NCI-H460 (cell line): ENCODE results near the gene UBA52. TPM values are rescaled to one million over a fixed set of nuclear protein-coding genes. Genes with fewer than 3 reads are reported as not detected.
A peak's percentile ranks its signal among the peaks of the same experiment; 100 is the strongest.

Experiments
- DNase-seq: peaks from one replicate; pipeline ENCODE4 v3.0.0-alpha.2; 2016; ENCODE audit warnings: low read depth; ENCODE audit errors: extremely low read depth
- total RNA-seq: library from RNA; depleted of rRNA; stranded (reverse); fragments of >200 nt; shearing (Covaris generic); gene quantifications from 2 replicates; pipeline ENCODE4 v1.2.3, GENCODE V29; 2014

UBA52 gene
- total RNA-seq, 1 experiment from 2014 or later, result 1,097 TPM

DNA sequence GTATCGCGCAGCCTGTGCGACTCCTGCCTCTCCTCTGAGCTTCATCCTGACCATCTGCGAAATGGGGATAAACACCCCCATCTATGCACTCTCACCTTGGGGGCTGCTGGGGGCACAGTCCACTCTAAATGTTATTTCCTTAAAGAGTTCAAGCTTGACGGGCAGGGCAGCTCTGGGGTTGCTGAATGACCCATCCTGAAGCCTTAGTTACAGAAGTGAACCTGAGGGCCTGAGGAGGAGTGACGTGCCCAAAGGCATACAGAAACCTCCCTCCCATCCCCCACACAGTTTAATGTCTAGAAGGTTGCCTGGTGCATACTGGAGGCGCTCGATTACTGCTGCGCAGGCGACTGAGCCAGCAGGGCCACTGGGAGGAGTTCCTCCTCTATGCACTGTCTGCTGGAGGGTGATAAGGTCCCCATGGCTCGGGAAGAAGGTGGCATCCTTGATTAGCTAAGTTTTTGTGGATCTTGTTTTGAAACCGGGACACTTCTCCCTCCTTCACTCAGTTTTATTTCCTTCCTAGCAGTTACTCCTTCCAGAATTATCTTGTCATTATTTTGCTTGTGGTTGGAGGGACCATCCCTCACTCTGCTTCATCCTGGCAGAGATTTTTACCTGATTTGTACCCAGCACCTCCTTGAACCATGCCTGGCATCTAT is 27.7 kb upstream of the UBA52 start:
- DNase-seq, result peak; percentile 80

DNA sequence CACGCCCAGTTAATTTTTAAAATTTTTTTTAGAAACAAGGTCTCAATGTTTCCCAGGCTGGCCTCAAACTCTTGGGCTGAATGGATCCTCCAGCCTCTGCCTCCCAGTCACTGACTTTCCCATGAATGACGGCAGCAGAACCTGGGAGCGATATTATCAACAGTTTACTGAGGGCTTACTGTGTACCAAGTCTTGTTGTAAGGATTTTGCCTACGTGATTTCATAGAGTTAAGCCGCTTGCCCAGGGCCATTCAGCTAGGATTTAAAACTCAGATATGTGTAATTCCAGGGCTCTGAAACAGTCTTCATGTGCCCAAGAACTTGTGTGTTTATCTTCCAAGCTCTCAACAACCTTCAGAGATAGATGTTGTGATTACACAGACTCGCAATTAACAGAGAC is 20.0 kb upstream of the UBA52 start:
- no peak for DNase-seq

DNA sequence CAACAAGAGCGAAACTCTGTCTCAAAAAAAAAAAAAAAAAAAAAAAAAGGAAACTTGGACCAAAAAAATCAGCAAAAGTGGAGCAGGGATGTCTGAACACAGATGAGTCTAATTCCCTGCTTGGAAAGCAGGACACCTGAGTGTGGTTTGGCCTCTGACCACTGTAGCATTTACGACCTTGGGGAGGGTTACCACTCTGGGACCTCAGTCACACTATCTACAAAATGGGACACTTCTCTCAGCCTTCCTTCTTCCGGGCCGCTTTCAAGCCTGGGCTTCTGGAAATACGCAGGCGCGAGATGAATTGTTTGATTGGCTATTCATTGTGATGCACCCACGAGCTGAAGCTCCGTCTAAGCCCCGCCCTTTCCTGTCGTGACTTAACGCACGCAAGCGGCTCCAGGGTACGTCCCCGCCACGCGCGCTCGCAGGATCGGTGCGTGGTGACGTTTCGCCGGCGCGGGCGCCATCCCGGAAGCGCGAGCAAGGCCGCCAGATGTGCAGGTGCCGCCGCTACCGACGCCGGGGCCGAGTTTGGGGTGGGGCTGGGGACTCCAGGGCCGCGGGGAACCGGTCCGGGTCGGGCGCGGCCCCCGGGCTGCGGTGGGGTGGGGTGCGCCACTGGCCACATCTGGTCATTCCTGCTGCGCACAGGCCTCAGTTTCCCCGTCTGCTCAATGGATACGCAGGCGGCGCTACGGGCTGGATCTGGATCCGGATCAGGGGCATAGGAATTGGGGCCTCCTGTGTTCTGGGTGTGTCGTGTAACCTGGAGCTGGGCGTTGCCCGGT is 14.1 kb upstream of the UBA52 start, which contains the start of gene KXD1:
Gene KXD1 (plus strand): TSS at position 460 of the 791 bp plus-strand sequence. CDS start 4,187 bp downstream, outside the sequence.
- peak; percentile 94 for DNase-seq

DNA sequence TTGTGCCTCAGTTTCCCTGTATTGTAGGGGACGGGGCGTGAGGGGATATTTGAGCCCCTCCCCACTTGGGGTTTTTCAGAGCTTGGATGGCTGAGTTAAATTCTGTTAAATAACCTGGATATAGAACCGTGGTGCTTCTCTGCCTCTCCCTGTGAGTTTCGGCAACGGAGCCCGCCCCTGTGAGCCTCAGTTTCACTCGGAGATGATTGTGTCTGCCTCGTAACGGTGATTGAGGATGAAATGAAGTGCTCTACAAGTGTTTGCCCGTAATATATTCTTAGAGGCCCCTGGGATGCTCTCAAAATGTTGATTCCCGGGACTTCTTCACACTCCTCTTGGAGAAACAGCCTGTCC is 13.5 kb upstream of the UBA52 start:
- no peak for DNase-seq

DNA sequence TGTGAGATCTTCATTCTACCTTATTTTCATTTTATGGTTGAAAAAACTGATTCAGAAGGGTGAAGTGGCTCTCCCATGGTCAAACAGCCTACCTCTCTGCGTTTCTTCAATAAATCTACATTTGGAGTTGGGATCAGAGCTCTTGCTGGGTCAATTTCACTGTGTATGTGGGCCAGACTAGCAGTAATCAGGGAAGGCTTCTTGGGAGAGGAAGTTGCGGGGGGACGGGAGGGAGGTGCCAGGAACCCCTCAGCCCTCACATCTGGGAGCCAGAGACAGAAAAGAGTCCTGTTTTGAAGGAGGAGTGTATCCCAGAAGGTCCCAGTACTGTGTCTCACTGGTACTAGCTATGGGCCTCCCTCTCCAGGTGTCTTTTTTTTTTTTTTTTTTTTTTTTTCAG is 13.1 kb upstream of the UBA52 start:
- no peak for DNase-seq

DNA sequence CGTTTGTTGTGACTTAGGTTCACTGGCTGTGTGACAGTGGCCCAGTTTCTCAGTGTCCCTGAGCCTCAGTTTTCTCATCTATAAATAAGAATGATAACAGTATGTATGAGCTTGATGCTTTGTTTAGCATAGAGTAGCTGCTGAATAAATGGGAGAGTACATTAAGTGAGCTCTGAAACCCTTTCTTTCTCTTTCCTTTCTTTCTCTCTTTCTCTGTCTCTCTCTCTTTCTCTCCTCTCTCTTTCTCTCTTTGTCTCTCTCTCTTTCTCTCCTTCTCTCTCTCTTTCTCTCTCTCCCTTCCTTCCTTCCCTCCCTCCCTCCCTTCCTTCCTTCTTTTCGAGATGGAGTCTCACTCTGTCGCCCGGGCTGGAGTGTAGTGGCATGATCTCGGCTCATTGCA is 12.0 kb upstream of the UBA52 start:
- no peak for DNase-seq

DNA sequence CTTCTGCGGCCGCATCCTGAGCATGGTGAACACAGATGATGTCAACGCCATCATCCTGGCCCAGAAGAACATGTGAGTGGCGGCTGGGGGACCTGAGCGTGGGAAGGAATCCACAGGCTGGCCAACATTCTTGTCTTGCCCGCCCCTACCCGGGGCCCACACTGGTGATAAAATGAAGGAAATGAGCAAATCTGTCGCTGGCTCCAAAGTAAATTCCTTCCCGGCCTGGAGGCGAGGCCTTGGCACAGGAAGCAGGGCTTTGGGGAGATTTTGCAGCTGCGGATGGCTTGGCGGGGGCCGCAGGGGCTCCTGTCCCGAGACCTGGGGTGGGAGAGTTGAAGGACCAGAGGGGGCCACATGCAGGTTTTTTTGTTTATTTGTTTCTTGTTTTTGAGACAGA is 9.6 kb upstream of the UBA52 start:
- DNase-seq, result no peak

DNA sequence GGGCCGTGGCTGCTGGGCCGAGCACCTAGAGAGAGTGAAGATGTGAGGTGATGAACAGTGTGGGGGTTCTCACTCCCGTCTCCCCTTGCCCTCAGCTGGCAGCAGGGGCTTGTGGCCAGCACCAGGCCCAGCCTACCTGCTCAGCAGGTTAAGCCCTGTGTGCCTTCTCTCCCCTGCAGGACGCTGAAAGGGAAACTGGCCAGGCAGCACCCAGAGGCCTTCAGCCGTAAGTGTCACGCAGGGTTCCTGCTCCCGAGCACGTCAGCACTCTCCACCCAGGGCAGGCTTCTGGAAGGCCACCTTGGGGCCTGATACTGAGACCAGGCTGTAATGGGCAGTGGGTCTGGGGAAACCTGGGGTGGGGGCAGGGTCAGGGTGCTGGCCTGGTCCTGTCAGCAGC is 4.7 kb upstream of the UBA52 start:
- DNase-seq, result no peak

DNA sequence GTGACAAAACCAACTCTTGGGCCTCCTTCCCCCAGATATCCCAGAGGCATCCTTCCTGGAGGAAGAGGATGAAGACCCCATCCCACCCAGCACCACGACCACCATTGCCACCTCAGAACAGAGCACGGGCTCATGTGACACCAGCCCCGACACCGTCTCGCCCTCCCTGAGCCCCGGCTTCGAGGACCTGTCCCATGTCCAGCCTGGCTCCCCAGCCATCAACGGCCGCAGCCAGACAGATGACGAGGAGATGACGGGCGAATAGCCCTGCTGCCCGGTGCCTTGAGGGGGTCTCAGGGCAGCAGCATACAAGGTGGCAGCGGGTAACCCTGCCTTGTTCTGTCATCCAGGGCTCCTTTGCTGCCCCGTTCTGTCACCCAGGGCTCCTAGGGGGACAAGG is 3.3 kb upstream of the UBA52 start:
- no peak for DNase-seq

DNA sequence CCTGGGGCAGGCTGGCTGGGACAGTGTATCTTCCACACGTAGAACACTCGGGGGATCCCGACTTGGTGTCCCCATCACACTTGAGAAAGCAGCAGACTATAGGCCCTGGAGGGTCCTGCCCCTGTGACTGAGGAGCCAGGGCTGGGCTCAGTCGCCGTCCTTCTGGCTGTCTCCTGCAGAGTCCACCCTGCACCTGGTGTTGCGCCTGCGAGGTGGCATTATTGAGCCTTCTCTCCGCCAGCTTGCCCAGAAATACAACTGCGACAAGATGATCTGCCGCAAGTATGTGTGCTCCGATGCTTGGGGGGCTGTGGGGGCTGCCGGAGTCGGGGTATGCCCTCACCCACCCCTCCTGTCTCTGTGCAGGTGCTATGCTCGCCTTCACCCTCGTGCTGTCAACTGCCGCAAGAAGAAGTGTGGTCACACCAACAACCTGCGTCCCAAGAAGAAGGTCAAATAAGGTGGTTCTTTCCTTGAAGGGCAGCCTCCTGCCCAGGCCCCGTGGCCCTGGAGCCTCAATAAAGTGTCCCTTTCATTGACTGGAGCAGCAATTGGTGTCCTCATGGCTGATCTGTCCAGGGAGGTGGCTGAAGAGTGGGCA is 3.1 kb downstream of the UBA52 start:
- no peak for DNase-seq

DNA sequence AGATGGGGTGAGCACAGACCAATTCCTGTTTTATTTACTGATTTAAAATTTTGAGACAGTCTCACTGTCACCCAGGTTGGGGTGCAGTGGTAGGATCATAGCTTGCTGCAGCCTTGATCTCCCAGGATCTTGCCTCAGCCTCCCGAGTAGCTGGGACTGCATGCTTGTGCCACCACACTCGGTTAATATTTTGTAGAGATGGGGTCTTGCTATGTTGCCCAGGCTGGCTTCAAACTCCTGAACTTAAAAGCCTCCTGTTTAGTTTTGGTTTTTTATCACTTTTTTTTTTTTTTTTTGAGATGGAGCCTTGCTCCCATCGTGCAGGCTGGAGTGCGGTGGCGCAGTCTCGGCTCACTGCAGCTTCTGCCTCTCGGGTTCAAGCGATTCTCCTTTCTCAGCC is 4.7 kb downstream of the UBA52 start:
- DNase-seq, result no peak

DNA sequence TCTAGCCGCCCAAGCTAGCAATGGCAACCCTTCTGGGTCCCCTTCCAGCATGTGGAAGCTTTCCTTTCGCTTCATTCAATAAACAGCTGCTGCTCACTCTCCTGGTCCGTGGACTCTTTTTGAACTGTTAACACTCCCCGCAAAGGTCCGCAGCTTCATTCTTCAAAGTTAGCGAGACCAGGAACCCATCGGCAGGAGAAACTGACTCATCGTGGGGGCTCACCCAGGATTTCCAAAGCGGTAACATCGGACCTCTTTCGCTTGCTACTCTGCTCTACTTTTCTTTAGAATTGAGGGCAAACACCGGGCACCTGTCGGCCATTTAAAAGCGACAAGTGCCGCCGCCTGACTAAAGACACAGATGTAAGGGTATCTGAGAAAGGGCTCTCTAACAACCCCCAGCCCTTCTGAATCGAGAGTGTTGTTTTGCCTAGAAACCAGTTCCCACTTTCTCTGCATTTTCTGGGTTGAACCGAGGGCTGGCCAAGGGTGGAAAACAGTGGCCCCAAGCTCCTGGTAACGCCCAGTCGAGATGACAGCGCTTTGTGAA is 5.8 kb downstream of the UBA52 start:
- DNase-seq, result no peak

DNA sequence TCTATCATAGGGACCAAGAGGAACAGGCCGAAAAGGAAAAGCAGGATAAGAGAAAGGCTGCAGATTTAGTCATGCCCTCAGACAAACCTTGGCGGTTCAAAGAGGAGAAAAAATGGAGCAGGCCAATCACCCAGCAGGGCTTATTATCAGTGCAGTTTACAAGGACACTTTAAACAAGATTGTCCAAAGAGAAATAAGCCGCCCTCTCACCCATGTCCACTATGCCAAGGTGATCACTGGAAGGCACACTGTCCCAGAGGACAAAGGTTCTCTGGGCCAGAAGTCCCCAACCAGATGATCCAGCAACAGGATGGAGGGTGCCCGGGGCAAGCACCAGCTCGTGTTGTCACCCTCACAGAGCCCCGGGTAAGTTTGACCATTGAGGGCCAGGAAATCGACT is 8.7 kb downstream of the UBA52 start:
- no peak for DNase-seq

DNA sequence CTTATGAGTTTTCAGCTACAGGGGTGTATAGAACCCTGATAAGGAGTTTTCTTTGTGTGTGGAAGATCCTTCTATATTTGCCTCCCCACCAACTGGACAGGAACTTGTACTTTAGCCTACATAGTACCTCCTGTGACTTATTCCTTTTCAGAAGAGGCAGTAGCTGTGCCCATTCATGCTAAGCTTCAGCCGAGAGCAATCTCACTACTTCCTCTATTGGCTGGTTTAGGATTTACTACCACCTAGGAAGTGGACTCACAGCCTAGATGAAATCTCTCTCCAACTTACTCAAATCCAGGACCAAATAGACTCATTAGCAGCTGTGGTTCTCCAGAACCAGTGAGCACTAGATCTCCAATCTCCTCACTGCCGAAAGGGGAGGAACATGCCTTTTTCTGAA is 14.6 kb downstream of the UBA52 start:
- no peak for DNase-seq

DNA sequence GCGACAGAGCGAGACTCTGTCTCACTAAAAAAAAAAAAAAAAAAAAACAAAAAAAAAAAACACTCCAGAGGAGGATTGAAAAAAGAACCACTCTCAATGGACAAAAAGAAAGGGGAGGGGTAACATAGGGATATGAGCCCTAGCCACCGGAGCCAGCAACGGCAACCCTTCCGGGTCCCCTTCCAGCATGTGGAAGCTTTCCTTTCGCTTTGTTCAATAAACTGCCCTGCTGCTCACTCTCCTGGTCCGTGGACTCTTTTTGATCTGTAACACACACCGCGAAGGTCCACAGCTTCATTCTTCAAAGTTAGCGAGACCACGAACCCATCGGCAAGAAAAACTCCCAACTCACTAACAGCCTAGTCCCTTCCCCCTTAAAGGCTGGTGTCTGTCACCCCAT is 15.9 kb downstream of the UBA52 start:
- DNase-seq, result no peak

DNA sequence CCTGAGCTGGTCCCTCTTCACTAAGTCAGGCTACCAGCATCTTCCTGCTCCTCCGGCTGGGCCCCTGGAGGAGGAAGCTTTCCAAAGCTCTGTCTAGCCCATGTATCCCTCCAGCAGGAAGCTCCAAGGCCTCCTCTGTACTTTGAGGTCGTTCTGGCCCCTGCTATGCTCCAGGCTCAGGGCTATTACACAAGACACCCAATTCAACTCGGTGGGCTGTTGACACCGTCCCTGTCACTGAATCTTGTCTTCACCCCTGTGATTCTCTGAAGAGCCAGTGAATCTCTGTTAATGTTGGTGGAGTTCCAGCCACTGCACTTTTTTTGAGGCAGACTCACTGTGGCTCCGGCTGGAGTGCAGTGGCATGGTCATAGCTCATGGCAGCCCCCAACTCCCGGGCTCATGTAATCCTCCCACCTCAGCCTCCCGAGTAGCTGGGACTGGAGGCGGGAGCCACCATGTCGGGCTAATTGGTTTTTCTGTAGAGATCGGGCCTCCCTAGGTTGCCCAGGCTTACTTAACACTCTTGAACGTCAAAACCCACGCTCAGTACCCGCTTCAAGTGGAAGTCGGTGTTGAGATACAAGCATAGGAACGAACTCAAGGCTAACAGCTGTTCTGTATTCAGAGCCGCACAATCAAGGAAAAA is 16.4 kb downstream of the UBA52 start:
- no peak for DNase-seq

DNA sequence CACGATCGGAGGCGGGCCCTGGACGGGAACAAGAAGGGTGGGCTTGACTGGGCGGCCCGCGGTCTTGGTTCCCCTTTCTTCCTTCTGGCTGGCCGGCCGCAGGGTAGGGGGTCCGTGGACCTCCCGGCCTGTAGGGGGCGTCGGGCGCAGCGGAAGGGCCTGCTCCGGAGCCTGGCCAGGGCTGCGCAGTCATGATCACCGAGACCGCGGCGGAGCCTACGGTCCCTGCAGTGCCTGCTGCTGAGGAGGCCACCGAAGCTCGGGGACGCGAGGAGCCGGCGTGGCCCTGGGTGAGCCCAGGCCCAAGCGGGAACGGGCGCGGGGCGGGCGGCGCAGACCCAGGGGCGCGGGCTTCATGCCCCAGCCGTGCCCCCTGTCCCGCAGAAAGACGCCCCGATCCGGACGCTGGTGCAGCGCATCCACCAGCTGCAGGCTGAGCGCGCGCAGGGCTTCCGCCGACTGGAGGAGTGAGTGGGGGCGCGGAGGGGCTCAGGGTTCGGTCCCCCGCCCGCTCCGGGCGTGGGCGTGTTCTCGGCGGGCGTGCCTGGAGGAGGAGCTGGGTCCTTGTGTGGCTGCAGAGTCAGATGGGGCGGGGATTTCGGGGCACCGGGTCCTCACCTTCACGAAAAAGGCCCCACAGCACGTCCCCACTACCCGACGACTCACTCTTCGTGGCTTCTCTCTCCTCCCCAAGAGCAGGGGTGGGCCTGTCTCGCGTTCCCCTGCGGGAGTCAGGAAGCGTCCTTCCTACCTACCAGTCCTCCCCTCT is 17.1 kb downstream of the UBA52 start, which contains the start of gene REX1BD:
Gene REX1BD (plus strand): TSS at position 188 of the 769 bp plus-strand sequence. CDS start 4 bp downstream, at position 192.
- peak; percentile 54 for DNase-seq

DNA sequence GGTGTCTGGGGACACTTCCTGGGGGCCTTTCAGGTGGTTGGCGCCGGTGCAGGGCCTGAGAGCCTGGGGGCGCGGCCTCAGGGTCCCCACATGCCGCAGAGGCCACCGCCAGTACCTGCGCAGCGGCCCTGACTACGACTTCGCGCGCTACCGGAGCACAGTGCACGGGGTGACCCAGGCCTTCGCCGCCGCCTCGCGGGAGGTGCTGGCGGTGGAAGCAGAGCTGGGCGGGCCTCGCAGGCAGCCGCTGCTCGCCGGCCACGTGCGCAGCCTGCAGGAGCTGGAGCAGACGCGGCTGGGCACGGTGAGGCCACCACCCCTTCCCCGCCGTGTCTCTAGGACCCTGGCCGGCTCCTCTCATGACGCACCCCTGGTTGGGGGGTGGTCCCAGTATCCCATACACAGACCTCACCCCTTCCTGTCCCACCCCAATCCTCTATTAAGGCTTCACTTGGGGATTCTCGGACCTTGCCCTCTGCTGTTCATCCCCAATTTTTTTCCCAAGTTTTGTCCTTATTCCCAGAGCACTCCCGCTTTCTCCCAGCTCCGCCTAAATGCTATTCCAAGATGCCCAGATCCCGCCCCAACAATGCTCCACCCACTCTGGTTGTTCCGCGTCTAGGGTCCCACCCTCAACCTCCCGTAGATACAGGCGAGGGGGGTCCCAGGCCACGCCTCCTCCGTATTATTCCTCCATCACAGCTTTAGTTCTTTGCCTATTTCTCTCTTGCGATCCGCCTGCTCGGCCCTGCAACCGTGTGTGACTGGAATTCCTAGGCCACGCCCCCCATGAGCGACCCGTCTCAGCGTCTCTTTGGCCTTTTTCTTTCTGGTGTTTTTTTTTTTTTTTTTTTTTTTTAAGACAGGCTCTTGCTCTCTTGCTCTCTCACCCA is 18.0 kb downstream of the UBA52 start:
- DNase-seq, result peak; percentile 46
